ENCODE measurements around the gene FBN1.

Gene FBN1

DNA sequence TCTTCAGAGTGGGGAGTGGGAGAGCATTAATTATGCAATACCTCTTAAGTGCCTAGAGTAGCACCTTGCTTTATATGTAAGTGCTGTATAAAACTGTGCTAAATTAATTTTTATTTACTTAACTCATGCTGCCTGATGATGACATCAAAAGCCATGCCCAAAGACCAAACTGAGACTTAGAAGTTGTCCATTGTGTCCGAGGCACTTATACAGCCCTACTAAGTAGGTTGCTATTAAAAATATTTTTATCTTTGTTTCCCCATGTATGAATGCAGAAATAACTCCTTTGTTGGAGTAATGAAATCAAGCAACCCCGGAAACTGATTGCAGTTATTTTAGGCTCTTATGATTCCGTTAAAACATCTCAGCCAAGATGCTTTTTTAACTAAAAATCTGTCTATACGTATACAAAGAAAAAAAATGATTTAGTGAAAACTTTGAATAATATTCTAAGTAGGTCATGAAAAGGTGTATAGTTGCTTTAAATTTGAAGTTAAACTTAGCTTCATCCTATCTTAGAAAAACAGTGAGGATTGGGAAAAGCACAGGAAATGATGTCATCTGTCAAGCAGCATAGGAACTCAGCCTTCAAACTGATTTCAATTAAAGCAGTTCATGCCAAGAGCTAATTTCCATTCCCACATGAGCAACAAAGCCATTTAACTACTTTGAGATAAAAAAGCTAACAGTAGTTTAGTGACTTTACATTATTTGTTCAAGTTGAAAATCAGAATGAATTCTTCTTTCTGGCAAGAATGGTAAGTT is 43.0 kb downstream of the FBN1 start:
- DNase-seq (ENCODE audit: low spot score): no peak
- TF ChIP-seq, protein P1, sequence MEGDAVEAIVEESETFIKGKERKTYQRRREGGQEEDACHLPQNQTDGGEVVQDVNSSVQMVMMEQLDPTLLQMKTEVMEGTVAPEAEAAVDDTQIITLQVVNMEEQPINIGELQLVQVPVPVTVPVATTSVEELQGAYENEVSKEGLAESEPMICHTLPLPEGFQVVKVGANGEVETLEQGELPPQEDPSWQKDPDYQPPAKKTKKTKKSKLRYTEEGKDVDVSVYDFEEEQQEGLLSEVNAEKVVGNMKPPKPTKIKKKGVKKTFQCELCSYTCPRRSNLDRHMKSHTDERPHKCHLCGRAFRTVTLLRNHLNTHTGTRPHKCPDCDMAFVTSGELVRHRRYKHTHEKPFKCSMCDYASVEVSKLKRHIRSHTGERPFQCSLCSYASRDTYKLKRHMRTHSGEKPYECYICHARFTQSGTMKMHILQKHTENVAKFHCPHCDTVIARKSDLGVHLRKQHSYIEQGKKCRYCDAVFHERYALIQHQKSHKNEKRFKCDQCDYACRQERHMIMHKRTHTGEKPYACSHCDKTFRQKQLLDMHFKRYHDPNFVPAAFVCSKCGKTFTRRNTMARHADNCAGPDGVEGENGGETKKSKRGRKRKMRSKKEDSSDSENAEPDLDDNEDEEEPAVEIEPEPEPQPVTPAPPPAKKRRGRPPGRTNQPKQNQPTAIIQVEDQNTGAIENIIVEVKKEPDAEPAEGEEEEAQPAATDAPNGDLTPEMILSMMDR (IDR thresholded peaks at IDR 0.05): no peak
- Histone ChIP-seq H3K27ac (peak overlapping the region; percentile 43 to 65), H3K4me3 (no peak overlapping the region)

DNA sequence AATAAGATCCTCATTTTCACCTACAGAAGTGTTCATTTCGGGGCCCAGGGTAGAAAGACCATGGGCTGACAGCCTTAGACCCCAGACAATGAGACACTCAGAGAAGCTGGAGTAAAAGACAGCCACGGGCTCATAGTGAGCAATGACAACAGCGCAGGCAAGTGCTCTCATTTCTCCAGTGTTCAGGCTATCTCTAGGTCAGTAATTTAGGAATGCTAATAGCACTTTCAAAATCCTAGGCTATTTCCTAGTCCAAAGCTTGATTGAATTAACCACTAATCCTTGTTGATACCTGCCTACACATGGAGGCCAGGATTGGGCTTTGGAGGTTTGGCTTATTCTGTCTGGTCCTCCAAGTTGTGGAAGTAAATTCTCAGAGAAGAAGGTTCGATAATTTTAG is 44.4 kb downstream of the FBN1 start:
- Histone ChIP-seq H3K27ac (peak overlapping the region; percentile 7 to 65), H3K4me3 (no peak overlapping the region)
- TF ChIP-seq, protein P1 (IDR thresholded peaks at IDR 0.05): no peak
- DNase-seq (ENCODE audit: low spot score): no peak

DNA sequence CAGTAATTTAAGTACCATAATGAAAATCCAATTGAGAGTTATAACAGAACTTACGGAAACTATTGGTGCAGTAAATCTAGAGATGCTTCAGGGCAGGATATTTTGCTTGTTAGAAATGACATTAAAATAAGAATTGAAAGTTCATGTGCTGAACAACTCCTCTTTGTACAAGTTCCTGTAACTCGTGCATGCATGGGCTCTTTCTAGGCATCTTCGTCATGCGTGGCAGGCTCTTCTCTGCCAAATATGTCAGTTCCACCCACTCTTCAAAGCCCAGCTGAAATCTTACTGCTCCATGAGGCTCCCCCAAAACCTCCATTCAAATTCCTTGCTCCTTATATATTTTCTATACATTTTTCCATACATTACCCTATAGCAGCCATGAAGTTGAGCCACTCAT is 48.7 kb downstream of the FBN1 start:
- DNase-seq (ENCODE audit: low spot score): no peak
- Histone ChIP-seq H3K4me3 (no peak overlapping the region), H3K27ac (no peak overlapping the region)
- TF ChIP-seq, protein P1 (IDR thresholded peaks at IDR 0.05): no peak

DNA sequence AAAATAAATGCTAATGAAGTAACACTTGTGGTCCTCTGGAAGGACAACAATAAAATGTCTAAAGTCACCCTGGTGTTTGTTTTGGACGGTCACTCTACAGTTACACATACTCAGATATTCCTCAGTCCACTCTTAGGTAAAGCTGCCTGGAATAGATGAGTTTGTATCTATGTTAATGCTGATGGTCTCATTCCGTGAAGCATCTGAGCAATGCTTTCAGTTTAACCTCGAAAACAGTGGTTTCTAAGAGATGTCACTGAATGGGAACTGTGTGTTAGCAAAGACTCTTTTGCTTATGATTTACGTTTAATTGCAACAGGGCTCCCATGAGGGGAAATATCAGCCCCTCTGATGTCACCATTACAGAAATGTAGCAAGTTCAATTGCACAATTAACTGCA is 49.1 kb downstream of the FBN1 start:
- DNase-seq (ENCODE audit: low spot score): no peak
- H3K4me3 ChIP-seq: no peak overlapping the region
- TF ChIP-seq, protein P1 (IDR thresholded peaks at IDR 0.05): no peak
- H3K27ac ChIP-seq: no peak overlapping the region

DNA sequence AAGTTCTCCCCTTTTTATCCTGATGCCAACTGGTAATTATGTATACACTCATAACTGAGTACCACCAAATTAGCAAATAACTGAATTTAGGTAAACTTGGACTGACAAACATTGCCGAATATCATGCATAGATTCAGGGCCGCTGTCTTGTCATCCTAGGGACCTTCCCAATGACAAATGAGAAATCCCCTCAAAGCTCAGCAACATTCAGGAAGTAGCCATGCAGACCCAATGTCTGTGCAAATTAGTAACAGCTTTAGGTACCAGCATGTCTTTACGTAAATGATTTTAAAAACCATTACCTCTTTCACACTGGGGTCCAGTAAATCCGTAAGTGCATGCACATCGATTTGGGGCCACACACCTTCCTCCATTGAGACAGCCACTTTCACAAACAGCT is 49.5 kb downstream of the FBN1 start:
- TF ChIP-seq, protein P1 (IDR thresholded peaks at IDR 0.05): no peak
- Histone ChIP-seq H3K4me3 (no peak overlapping the region), H3K27ac (no peak overlapping the region)
- DNase-seq (ENCODE audit: low spot score): no peak

DNA sequence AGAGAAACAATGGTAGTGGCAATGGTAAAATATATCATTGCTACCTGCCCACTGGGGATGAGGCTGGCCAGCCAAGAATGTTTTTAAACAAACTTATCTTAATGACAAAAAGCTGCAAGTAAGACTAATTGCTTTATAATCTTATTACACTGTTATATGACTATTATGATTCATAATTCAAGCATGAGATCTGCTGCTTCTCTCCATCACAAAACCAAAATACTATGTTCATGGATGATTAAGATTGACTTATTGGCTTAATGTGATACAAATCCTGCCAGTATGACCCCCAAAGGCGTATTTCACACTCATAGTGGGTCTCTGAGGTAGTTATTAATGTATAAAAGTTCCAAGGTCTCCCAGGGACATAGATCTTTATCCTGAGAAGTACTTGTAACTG is 52.6 kb downstream of the FBN1 start:
- H3K27ac ChIP-seq: peak overlapping the region in 1 of 2 donors; percentile 2
- H3K4me3 ChIP-seq: no peak overlapping the region

More for the DNA sequence above, 52.6 kb downstream of the FBN1 start:
- no peak for DNase-seq (ENCODE audit: low spot score)
- TF ChIP-seq, protein P1 (IDR thresholded peaks at IDR 0.05): no peak
